Mammary epithelial cell (primary cell): ENCODE results near the gene DGCR8.

ENCODE experiments used
- EZH2 ChIP-seq: IDR thresholded peaks from 2 replicates; pipeline ENCODE4 v1.6.1; 2012; ENCODE audit warnings: low read length, inconsistent platforms, borderline replicate concordance
- TF ChIP-seq, protein P1 (sequence below), 2 donors: IDR thresholded peaks in 1 of 2; conservative IDR thresholded peaks in 1 of 2; 2 replicates each; pipeline ENCODE4 v1.5.1; 2011 to 2012; ENCODE audit warnings: inconsistent platforms in 2 of 2, low read length in 2 of 2, mild to moderate bottlenecking in 2 of 2, control low read depth in 1 of 2, low read depth in 1 of 2; ENCODE audit not compliant: insufficient read depth in 1 of 2; ENCODE audit errors: extremely low read depth in 1 of 2

GRCh38 chr22:20032407-20032991 lies 47.5 kb upstream of the DGCR8 start:
- TF ChIP-seq, protein P1, sequence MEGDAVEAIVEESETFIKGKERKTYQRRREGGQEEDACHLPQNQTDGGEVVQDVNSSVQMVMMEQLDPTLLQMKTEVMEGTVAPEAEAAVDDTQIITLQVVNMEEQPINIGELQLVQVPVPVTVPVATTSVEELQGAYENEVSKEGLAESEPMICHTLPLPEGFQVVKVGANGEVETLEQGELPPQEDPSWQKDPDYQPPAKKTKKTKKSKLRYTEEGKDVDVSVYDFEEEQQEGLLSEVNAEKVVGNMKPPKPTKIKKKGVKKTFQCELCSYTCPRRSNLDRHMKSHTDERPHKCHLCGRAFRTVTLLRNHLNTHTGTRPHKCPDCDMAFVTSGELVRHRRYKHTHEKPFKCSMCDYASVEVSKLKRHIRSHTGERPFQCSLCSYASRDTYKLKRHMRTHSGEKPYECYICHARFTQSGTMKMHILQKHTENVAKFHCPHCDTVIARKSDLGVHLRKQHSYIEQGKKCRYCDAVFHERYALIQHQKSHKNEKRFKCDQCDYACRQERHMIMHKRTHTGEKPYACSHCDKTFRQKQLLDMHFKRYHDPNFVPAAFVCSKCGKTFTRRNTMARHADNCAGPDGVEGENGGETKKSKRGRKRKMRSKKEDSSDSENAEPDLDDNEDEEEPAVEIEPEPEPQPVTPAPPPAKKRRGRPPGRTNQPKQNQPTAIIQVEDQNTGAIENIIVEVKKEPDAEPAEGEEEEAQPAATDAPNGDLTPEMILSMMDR (conservative IDR thresholded peaks at IDR 0.05 in 1 of 2, IDR thresholded peaks at IDR 0.05 in 1 of 2; ENCODE audit: extremely low read depth in 1 of 2, insufficient read depth in 1 of 2, low read depth in 1 of 2, low read length in 2 of 2): no peak
- no peak for TF ChIP-seq EZH2
